Measurements from ENCODE around the gene TNIP1. TPM values are rescaled to one million over a fixed set of nuclear protein-coding genes. Genes with fewer than 3 reads are reported as not detected.
A peak's percentile ranks its signal among the peaks of the same experiment; 100 is the strongest.

Gene TNIP1
- polyA plus RNA-seq, 1 of the 3 experiments (the other 2 are of a cell fraction) = 46.2 TPM

- 0 out of 2 replicates have a peak, but pooled peaks have one; percentile 33 for TF ChIP-seq MAX (IDR thresholded peaks at IDR 0.05; ENCODE audit: low read depth)
Observed at GRCh38 chr5:151063142-151063989, 17.5 kb downstream of the TNIP1 start (continued).

- Histone ChIP-seq H3K4me2 (peak overlapping the region; percentile 56), H3K4me3 (ENCODE audit: low read depth in 2 of 2, low read length in 1 of 2) (no peak overlapping the region), H3K27me3 (ENCODE audit: insufficient read depth) (no peaks in the 10 kb centered on the region), H3K36me3 (replicated peaks in 1 of 2; ENCODE audit: control insufficient read depth in 1 of 2, insufficient read depth in 2 of 2, low read length in 1 of 2) (peaks cover 16 to 24% of the 10 kb centered on the region in 2 experiments), H3F3A (replicated peaks; ENCODE audit: insufficient read depth) (peaks cover 9% of the 10 kb centered on the region), H3K9me2 (no peaks in the 10 kb centered on the region), H4K20me1 (ENCODE audit: insufficient read depth) (peaks cover 11% of the 10 kb centered on the region), H3K9me3 (no peaks in the 10 kb centered on the region), H2AFZ (ENCODE audit: low read depth) (no peak overlapping the region), H3K9ac (no peak overlapping the region), H3K27ac (ENCODE audit: low read depth in 2 of 2, low read length in 1 of 2) (peak overlapping the region in 1 of 2 experiments; percentile 71; a peak in 2 of 4 replicates), H3K4me1 (ENCODE audit: control insufficient read depth in 1 of 2, insufficient read depth in 2 of 2, low read depth in 1 of 2, low read length in 1 of 2) (peaks cover 8 to 10% of the 10 kb centered on the region in 2 experiments; a peak in 2 of 4 replicates), H3K79me2 (ENCODE audit: insufficient read depth) (peaks cover 36% of the 10 kb centered on the region; the same call in 1 of the 2 replicates)
- no peak for DNase-seq
- WGBS (ENCODE audit: low lambda C conversion rate) = 94% methylated on average over 3 of the region's 5 CpGs
- CTCF ChIA-PET = interaction anchor here (0.8 to 4.0 kb wide), 4 partner anchors 11 to 63 kb away, joined by 3 to 22 read pairs (median 8); no protein-coding TSS in a partner anchor
- no peak for TF ChIP-seq USF1 (IDR thresholded peaks at IDR 0.05; ENCODE audit: borderline replicate concordance, low read depth)
- TF ChIP-seq GABPA (IDR thresholded peaks at IDR 0.05; ENCODE audit: low read depth) = no peak
- TF ChIP-seq RFX5 (IDR thresholded peaks at IDR 0.05; ENCODE audit: low read length) = no peak
- no peak for TF ChIP-seq GATA2 (CRISPR knock-in tag; IDR thresholded peaks at IDR 0.05)
- POLR2A ChIA-PET = interaction anchor here (0.6 kb wide), 1 partner anchor 26 kb away, joined by 3 read pairs; no protein-coding TSS in a partner anchor
Observed at GRCh38 chr5:151062405-151063141, 18.3 kb downstream of the TNIP1 start.

- no peak overlapping the region for H2AFZ ChIP-seq (ENCODE audit: low read depth)
- H3K4me2 ChIP-seq = no peak overlapping the region; the same call in 1 of the 2 replicates
- no peaks in the 10 kb centered on the region for H3K27me3 ChIP-seq (ENCODE audit: insufficient read depth)
- peaks cover 16 to 24% of the 10 kb centered on the region in 2 experiments for H3K36me3 ChIP-seq (replicated peaks in 1 of 2; ENCODE audit: control insufficient read depth in 1 of 2, insufficient read depth in 2 of 2, low read length in 1 of 2)
- ChIA-PET POLR2A (interaction anchor here (1.2 kb wide), 1 partner anchor 20 kb away, joined by 4 read pairs; the partner anchor contains the start of gene TNIP1), CTCF (interaction anchor here (1.4 to 4.0 kb wide), 4 partner anchors 9 to 54 kb away, joined by 4 to 22 read pairs (median 8); no protein-coding TSS in a partner anchor)
- no peaks in the 10 kb centered on the region for H3K9me3 ChIP-seq
- 98% methylated on average over 4 of the region's 6 CpGs for WGBS (ENCODE audit: low lambda C conversion rate)
- no peak overlapping the region for H3K27ac ChIP-seq (ENCODE audit: low read depth in 2 of 2, low read length in 1 of 2)
- H3K79me2 ChIP-seq (ENCODE audit: insufficient read depth) = peaks cover 20% of the 10 kb centered on the region; the same call in 1 of the 2 replicates
- H3K4me1 ChIP-seq (ENCODE audit: control insufficient read depth in 1 of 2, insufficient read depth in 2 of 2, low read depth in 1 of 2, low read length in 1 of 2) = peaks cover 8 to 10% of the 10 kb centered on the region in 2 experiments; a peak in 2 of 4 replicates
- DNase-seq = no peak
- H3K9ac ChIP-seq = no peak overlapping the region
- TF ChIP-seq JUND (IDR thresholded peaks at IDR 0.05) (no peak), RAD21 (IDR thresholded peaks at IDR 0.05; ENCODE audit: low read length) (no peak), SIN3A (IDR thresholded peaks at IDR 0.05; ENCODE audit: borderline replicate concordance, low read depth, low read length) (no peak), YY1 (IDR thresholded peaks at IDR 0.05; ENCODE audit: low read depth) (no peak), MXI1 (IDR thresholded peaks at IDR 0.05; ENCODE audit: low read depth, low read length) (no peak), EP300 (IDR thresholded peaks at IDR 0.05; ENCODE audit: borderline replicate concordance in 1 of 2, low read depth in 1 of 2, low read length in 1 of 2) (no peak), GABPA (IDR thresholded peaks at IDR 0.05; ENCODE audit: low read depth) (no peak)
- H4K20me1 ChIP-seq (ENCODE audit: insufficient read depth) = peaks cover 11% of the 10 kb centered on the region
- peaks cover 6% of the 10 kb centered on the region for H3F3A ChIP-seq (replicated peaks; ENCODE audit: insufficient read depth)
- no peaks in the 10 kb centered on the region for H3K9me2 ChIP-seq
- no peak overlapping the region for H3K4me3 ChIP-seq (ENCODE audit: low read depth in 2 of 2, low read length in 1 of 2)
Observed at GRCh38 chr5:151060742-151061141, 20.1 kb downstream of the TNIP1 start.

Measured in SK-N-SH (cell line).